ENCODE results near the gene PCDHGA6.

DNA sequence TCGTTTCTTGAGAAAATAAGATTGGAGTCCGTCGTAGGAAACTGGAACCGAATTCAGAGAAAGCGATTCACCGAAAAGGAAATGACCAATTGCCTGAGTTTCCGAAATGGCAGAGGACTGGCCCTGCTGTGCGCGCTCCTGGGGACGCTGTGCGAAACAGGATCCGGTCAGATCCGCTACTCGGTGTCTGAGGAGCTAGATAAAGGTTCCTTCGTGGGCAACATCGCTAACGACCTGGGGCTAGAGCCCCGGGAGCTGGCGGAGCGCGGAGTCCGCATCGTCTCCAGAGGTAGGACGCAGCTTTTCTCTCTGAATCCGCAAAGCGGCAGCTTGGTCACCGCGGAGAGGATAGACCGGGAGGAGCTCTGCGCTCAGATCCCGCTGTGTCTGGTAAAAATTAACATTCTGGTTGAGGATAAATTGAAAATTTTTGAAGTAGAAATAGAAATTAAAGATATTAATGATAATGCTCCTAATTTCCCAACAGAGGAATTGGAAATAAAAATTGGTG is 29.7 kb upstream of the PCDHGA6 start:
- TF ChIP-seq, protein P1, sequence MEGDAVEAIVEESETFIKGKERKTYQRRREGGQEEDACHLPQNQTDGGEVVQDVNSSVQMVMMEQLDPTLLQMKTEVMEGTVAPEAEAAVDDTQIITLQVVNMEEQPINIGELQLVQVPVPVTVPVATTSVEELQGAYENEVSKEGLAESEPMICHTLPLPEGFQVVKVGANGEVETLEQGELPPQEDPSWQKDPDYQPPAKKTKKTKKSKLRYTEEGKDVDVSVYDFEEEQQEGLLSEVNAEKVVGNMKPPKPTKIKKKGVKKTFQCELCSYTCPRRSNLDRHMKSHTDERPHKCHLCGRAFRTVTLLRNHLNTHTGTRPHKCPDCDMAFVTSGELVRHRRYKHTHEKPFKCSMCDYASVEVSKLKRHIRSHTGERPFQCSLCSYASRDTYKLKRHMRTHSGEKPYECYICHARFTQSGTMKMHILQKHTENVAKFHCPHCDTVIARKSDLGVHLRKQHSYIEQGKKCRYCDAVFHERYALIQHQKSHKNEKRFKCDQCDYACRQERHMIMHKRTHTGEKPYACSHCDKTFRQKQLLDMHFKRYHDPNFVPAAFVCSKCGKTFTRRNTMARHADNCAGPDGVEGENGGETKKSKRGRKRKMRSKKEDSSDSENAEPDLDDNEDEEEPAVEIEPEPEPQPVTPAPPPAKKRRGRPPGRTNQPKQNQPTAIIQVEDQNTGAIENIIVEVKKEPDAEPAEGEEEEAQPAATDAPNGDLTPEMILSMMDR (IDR thresholded peaks at IDR 0.05) = no peak
- TF ChIP-seq POLR2A (IDR thresholded peaks at IDR 0.05) = no peak

Data from gastroesophageal sphincter (tissue), 3 donors.